Skeletal muscle cell (primary cell): Measurements from ENCODE around the gene CHST3.
"Not testable (repeated sequence)": the region's sequence is repeated elsewhere in the genome, so short reads cannot be mapped to it uniquely, and the experiment has no call there.

ENCODE experiments used
- DNase-seq: peaks from one replicate; pipeline ENCODE4 v3.0.0-alpha.2; 2010; ENCODE audit warnings: low read depth
- H3K4me3 ChIP-seq: 2 replicates; pipeline ENCODE4 v1.5.1; 2011; ENCODE audit warnings: low read depth, mild to moderate bottlenecking, control low read depth, low read length, moderate library complexity

CHST3 gene

DNA sequence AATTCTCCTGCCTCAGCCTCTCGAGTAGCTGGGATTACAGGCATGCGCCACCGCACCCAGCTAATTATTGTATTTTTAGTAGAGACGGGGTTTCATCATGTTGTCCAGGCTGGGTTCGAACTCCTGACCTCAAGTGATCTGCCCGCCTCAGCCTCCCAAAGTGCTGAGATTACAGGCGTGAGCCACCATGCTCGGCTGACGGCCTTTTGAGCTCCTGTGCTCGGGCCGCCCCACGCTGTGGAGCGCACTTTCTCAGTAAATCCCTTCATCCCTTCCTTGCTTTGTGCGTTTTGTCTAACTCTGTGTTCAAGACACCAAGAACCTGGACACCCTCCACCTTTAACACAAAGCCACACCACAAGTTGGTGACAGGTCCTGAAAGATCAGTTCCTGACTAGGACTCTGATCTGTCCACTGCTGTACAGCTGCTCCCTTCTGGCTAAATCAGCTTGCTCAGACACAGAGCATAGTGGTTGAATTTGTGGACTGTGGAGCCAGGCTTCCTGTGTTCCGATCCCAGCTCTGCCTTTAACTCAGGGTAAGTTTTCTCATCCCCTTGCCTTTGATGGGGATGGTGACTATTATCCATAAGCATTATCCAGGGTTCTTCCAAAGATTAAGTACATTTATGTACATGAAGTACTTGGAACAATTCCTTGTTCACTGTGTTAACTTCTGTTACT, 20.1 kb downstream of the CHST3 start:
- H3K4me3 ChIP-seq: no peak overlapping the region
- DNase-seq: no peak

DNA sequence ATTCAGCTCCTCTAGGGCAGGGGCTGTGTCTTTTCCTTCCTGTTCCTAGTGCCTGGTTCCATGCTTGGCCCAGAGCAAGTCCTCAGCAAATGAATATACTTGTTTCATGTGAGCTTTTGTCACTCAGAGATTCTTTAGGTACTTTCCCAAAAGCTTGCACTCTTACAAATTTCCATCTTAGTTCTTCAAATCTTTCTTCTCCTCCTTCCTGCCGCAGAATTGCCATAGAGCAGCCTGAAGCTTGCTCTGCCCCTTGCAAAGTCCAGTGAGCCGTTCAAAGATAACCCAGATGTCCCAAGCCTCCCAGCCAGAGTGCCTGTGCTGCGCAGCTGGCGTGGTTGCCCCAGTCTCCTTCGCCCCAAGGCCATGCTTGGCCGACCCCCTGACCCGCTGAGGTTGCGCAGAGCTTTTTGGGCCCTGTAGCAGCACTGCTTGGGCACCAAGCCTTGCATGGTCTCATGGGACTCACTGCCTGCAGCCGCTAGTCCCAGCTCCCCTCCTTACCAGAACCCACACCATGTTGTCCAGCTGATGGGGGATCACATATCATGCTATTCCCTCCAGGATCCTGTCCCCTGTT, 20.7 kb downstream of the CHST3 start:
- no peak overlapping the region for H3K4me3 ChIP-seq
- no peak for DNase-seq

DNA sequence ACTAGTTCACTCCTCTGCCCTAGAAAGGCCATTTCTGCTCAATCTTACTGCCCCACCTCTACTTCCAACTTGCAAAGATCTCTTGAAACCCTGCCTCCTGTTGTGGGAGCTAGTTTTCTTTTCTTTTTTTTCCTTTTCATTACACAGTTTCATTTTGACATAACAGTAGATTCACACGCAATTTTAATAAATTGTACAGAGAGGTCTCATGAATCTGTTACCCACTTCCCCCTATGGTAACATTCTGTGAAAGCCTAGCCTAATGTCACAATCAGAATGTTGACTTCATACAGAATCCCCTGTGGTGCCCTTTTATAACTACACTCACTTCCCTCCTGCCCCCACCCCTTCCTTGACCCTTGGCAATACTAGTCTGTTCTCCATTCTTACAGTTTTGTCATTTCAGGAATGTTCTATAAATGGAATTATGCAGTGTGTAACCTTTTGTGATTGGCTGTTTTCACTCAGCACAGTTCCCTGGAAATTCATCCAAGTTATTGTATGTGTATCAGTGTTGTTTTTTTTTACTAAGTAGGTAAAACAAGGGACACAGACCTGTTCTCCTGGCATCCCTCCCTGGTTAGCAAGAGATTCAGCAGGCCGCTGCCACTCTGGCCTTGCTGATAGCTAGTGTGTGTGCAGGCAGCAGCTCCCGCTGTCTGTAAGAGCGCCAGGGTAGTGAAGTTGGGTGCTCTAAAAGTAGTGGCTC, 21.5 kb downstream of the CHST3 start:
- no peak overlapping the region for H3K4me3 ChIP-seq
- DNase-seq: peak; percentile 87

DNA sequence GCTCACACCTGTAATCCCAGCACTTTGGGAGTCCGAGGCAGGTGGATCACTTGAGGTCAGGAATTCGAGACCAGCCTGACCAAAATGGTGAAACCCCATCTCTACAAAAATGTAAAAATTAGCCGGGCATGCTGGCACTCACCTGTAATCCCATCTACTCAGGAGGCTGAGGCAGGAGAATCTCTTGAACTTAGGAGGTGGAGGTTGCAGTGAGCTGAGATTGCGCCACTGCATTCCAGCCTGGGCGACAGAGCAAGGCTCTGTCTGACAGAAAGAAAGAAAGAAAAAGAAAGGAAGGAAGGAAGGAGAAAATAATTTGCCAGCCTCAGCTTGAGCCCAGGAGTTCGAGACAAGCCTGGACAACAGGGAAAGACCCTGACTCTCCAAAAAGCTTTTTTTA, 24.7 kb downstream of the CHST3 start:
- not testable (repeated sequence) for DNase-seq, H3K4me3 ChIP-seq

DNA sequence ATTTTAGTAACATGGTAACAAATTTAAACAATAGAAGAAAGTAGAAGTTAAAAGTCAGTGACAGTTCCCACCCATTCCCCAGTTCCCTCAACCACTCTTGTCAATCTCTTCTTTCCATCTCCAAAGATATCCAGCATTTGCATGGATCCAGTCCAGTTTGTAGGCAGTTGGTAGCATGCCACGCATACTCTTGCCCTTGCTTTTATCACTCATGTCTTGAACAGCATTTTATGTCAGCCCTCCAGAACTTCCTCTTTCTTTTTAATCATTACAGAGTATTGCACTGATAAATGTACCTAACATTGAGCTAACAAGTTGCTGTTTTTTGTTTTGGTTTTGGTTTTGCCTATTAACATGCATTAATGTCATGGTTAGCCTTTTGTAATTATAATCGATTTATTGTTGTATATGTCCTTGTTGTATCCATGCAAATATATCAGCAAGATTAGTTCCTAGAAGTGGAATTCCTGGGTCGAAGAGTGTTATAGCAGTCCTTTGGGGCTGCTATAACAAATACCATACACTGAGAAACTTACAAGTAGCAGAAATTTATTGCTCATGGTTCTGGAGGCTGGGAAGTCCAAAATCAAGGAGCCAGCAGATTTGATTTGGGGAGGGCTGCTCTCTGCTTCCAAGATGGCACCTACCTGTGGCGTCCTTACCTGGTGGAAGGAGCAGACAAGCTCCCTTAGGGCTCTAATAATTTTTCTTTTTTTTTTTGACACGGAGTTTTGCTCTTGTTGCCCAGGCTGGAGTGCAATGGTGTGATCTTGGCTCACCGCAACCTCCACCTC, 25.7 kb downstream of the CHST3 start:
- no peak overlapping the region for H3K4me3 ChIP-seq
- DNase-seq: no peak

DNA sequence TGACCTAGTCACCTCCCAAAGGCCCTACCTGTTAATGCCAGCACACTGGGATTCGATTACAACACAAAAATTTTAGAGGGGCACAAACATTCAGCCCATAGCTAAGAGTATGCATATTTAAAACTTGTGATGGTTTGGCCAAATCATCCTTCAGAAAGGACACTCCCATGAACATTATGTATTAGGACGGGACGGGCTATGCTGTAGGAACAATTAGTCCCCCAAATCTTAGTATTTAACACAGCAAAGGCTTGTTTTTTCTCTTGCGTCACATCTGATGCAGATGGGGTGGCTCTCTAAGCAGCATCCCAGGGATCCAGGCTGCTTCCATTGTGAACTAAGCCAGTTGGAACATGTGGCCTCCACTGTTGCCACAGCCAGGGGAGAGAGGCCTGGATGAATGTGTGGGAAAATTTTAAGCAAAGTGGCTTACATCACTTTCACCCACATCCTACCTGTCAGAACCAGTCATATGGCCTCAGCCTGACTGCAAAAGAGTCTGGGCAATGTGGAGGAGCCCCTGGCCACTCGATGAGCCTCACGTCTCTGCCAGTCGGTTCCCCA, 26.6 kb downstream of the CHST3 start:
- DNase-seq: no peak
- no peak overlapping the region for H3K4me3 ChIP-seq

DNA sequence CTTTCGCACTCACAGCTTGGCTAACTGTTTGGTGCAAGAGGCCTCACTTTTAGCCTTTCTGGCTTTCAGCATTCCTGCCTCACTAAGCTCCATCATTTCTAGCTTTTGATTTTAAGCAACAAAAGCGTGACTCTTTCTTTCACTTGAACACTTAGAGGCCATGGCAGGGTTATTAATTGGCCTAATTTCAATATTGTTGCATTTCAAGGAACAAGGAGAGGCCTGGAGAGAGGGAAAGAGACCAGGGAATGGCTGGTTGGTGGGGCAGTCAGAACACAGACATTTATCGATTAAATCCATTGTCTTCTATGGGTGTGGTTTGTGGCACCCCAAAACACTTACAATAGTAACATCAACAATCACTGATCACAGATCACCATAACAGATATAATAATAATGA, 31.3 kb downstream of the CHST3 start:
- no peak overlapping the region for H3K4me3 ChIP-seq
- no peak for DNase-seq

DNA sequence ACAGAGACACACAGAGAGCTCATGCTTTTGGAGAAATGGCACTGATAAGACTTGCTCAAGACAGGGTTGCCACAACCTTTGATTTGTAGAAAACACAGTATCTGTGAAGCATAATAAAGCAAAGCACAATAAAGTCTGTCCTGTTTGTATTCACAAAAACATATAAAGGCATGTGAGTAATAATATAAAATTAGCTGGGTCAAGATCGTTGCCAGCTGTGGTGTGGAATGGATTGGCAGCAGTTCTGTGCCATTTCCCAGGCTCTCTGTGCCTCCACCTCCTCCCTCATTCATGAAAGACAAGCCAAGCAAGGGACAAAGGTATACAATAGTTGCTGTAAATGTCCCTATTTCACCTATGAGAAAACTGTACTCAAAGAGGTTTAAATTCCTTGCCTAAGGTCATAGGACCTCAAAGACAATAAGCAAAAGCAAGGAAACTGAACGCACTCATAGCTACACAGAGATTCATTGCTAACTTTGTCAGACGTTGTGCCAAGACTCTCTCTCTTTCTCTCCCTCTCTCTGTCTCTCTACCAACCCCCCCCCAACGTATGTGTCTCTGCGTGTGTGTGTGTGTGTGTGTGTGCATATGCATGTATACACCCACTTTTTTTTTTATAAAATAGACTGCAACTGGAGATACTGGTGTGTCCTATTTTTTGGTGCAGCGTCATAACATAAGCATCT, 31.8 kb downstream of the CHST3 start:
- DNase-seq: no peak
- H3K4me3 ChIP-seq: no peak overlapping the region

DNA sequence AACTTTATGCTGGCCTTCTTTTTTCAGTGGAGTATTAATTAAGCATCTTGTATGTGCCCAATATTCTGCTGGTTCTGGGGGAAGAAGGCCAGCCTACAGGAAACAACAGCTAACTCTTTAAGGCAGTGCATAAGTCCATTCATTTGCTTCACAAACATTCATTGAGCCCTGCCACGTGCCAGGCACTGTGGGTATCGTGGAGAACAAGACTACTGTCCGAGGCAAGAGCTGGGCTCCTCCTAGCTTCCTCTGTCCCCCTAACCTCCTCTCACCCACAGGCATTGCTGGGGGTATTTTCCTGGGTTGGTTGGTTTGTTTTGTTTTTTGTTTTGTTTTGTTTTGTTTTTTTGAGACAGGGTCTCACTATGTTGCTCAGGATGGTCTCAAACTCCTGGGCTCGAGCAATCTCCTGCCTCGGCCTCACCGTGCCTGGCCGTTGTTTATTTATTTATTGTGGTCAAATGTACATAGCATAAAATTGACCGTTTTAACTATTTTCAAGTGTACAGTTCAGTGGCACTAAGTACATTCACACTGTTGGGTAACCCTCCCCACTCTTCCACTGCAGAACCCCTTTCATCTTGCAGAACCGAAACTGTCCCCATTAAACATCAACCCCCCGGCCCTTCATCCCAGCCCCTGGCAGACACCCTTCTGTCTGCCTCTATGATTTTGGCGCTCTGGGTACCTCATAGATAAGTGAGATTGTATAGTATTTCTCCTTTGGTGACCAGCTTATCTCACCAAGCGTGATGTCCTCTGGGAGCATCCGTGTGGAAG, 32.6 kb downstream of the CHST3 start:
- H3K4me3 ChIP-seq: no peak overlapping the region
- DNase-seq: no peak

DNA sequence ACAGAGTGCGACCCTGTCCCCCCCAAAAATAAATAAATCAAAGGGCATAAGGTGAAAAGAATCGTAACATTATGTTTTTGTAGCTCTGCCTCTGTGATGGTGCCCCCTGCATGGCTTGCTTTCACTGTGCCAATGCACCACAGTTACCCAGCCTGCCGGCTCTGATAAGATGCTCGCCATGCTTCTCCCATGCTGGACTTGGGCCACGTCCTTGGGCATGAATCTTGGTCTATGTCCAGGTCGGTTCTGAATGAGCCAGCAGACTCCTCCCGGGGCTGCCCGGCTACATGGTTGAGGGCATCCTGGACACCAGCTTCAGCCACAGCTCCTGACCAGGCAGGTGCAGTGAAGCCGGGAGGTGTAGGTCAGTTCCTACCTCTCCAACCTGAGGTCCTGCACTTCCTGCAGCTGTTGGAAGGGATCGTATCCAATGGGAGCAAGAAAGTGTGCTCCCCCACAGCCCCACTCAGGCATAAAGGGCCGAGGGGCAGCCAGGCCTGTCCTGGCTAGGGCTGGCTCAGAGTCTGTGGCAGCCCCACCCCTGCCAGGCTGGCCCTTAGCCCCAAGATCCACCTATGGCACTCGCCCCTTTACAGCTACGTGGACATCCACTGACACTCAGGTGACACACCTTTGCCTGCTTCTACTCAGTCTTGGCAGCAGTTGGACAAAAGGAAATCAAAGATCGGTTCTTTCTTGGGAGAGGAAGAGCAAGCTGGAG, 34.1 kb downstream of the CHST3 start:
- no peak for DNase-seq
- H3K4me3 ChIP-seq: no peak overlapping the region

DNA sequence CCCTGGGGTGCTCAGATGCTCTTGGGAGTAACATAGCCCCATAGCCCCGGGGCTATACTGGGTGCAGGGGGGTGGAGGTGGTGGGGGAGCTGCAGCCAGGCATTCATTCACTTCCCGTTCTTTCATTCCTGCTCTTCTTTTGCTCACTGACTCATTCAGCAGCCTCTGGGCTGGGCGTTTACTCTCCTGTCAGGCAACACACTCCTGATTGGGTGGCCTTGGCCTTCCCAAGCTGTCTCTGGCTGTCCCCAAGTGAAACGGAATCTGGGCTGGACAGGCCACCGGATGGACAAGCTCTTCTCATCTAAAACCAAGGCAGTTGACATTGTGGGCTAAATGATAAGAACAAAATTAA, 34.6 kb downstream of the CHST3 start:
- H3K4me3 ChIP-seq: no peak overlapping the region

DNA sequence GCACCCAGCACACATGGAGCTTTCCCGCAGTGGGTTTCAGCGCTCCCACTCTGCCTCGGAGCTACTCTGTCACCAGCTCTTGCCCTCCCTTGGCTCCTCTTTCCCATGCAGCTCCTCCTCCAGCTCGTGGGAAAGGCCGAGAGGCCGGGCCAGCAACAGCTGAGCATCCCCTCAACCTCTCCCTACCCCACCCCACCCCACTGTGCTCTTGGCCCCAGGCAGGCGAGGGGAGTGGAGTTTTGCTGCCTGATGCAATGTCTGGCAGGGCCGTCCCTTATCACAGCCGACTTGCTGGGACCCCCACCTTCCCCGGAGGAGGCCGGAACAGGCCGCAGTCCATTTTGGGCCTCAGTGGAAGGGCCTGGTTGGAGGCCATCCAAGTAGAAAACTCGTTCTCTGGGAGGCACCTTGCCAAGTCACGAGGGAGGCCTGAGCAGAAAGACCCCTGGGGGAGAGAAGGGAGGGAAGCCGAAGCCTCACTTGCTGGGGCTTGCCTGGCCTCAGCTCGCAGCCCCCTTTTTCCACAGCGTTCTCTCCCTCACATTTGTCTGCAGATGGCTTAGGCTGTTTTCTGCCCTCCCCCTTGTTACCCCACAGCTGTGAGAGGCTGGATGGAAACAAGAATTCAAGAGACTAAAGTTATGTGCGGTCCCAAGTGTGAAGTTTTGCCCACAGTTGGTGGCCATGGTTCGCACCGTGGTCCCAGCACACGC, 35.3 kb downstream of the CHST3 start:
- H3K4me3 ChIP-seq: no peak overlapping the region
- peak; percentile 82 for DNase-seq

More for the DNA sequence above, 34.6 kb downstream of the CHST3 start:
- no peak for DNase-seq

DNA sequence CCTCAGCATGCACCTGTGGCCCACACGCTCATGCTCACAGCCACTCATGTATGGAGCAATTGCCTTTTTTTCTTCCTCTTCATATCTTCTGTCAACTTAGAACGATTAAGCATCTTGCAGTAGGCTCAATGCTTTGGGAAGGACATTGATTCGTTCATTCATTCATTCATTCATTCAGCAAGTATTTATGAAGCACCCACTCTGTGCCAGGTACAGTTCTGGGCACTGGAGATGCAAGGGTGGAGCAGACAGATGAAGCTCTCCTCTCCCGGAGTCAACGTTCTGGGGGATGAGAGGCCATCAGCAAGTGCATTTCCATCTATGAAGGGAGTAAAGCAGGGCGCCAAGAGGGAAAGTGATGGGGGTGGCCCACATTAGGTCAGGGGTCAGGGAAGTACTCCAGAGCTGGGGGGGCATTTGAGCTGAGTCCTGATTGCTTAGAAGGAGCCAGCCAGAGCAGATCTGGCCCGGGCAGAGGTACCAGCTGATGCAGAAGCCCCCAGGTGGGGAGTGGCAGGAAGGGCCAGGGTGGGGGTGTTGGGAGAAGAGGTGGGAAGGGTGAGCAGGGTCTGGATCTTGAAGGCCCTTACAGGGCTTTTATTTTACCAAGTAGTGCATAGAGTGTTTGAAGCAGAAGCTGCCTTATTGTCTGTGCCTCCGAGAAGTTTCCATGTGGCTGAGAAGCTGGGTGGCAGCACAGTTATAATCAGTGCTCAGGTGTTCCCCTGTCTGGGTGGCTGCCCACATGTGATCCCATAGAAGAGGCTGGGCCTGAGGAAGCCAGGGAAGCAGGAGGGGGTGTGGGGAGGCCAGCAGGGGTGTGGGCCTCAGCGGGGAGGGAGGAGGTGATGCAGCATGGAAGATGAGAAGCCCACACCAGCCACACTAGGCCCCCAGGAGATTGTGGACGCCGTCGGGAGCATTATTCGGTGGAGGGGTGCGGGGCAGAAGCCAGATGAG, 36.2 kb downstream of the CHST3 start:
- no peak overlapping the region for H3K4me3 ChIP-seq
- DNase-seq: no peak

DNA sequence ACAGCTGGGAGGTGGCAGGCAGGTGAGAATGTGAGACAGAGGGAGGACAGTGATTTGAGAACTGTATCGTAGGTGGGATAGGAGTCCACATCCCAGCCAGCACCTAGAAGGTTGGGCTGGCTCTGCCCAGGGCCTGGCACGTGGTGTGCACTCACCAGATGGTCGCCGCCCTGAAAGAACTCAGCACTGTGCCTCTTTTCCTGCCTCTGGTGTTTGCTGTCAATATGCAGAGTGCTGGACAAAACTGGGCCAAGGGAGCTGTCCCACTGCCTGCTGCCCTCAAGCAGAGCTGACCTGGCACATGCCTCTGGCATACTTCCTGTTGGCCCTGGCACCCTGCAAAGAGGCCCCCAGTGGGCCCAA, 36.8 kb downstream of the CHST3 start:
- no peak overlapping the region for H3K4me3 ChIP-seq
- no peak for DNase-seq

DNA sequence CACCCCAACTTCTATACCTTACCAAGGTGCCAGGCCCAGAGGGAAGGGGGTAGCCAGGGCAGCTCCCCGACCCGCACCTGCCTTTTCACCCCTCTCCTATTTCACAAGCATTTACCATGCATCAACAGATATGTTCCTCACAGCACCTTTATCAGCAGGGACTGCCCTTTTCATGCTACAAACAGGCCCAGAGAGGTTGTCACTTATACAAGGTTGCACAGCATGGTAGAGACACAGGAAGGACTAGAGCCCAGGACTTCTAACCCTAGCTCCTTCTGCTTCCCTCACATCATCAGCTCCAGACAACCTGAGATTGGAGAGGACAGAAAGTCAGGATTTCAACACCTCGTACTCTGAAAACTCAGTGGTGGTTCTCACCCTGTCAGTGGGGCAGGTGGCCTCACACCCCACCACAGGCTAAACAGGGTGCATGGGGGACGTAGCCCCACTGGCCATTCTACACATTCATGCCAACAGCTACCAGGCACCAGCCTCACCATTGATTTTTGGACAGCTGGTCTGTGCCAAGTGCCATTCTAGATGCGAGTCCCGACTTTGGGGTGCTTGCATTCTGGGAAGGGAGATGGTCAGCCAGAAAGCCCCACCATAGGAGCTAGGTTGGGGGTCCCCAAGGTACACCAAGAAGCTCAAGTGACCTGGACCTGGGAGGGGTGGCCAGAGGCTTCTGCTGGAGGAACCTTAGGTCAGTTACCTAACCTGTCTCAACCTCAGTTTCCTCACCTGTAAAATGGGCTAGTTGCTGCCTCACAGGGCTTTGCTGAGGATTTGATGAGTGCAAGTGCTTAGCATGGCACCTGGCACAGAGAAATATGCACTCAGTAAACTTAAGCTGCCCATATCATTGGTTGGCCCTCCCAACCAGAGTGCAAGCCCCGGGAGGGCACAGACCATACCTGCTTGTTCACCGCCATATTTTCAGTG, 38.4 kb downstream of the CHST3 start:
- H3K4me3 ChIP-seq: no peak overlapping the region
- DNase-seq: no peak
